ENCODE measurements around the gene SH3BP4. TPM values are rescaled to one million over a fixed set of nuclear protein-coding genes. Genes with fewer than 3 reads are reported as not detected.

SH3BP4 gene
- under 1 TPM; 0.18 to 0.33 TPM for total RNA-seq

GRCh38 chr2:234951664-234952269 lies at the start of gene SH3BP4:
TSS of gene SH3BP4 (plus strand) at chr2:234952017. CDS start at chr2:235035003, 82,986 bp downstream.
- no peaks in the 10 kb centered on the region for H3K9me3 Mint-ChIP-seq
- H3K4me1 Mint-ChIP-seq: peaks cover 5% of the 10 kb centered on the region
- H3K27ac Mint-ChIP-seq: no peak within 1 kb of the TSS
- peak; percentile 51 for DNase-seq
- peak within 1 kb of the TSS; percentile 69 for H3K4me3 Mint-ChIP-seq
- peaks cover 86% of the 10 kb centered on the region for H3K27me3 Mint-ChIP-seq
- H3K36me3 Mint-ChIP-seq: peaks cover 1% of the 10 kb centered on the region

- no peak overlapping the region for H3K27ac Mint-ChIP-seq
- H3K4me3 Mint-ChIP-seq: no peak overlapping the region
- H3K27me3 Mint-ChIP-seq: peaks cover 7% of the 10 kb centered on the region
- H3K36me3 Mint-ChIP-seq: no peaks in the 10 kb centered on the region
- DNase-seq: no peak
- no peaks in the 10 kb centered on the region for H3K4me1 Mint-ChIP-seq
- no peaks in the 10 kb centered on the region for H3K9me3 Mint-ChIP-seq
Observed at GRCh38 chr2:234904785-234905184, 47.0 kb upstream of the SH3BP4 start.

GRCh38 chr2:234905547-234906265 lies 46.1 kb upstream of the SH3BP4 start:
- H3K27me3 Mint-ChIP-seq: peaks cover 4% of the 10 kb centered on the region
- no peak for DNase-seq
- no peaks in the 10 kb centered on the region for H3K9me3 Mint-ChIP-seq
- H3K27ac Mint-ChIP-seq: no peak overlapping the region
- no peaks in the 10 kb centered on the region for H3K36me3 Mint-ChIP-seq
- no peaks in the 10 kb centered on the region for H3K4me1 Mint-ChIP-seq
- H3K4me3 Mint-ChIP-seq: no peak overlapping the region

GRCh38 chr2:234910186-234910679 lies 41.6 kb upstream of the SH3BP4 start:
- H3K4me1 Mint-ChIP-seq: no peaks in the 10 kb centered on the region
- no peaks in the 10 kb centered on the region for H3K9me3 Mint-ChIP-seq
- no peak overlapping the region for H3K4me3 Mint-ChIP-seq
- peaks cover 8% of the 10 kb centered on the region for H3K27me3 Mint-ChIP-seq
- H3K27ac Mint-ChIP-seq: no peak overlapping the region
- no peak for DNase-seq
- H3K36me3 Mint-ChIP-seq: no peaks in the 10 kb centered on the region

GRCh38 chr2:234911271-234911670 lies 40.5 kb upstream of the SH3BP4 start:
- H3K4me3 Mint-ChIP-seq: no peak overlapping the region
- H3K9me3 Mint-ChIP-seq: no peaks in the 10 kb centered on the region
- DNase-seq: no peak
- no peaks in the 10 kb centered on the region for H3K4me1 Mint-ChIP-seq
- H3K36me3 Mint-ChIP-seq: no peaks in the 10 kb centered on the region
- H3K27me3 Mint-ChIP-seq: peaks cover 8% of the 10 kb centered on the region
- H3K27ac Mint-ChIP-seq: no peak overlapping the region

GRCh38 chr2:234912437-234912836 lies 39.4 kb upstream of the SH3BP4 start:
- no peak overlapping the region for H3K27ac Mint-ChIP-seq
- no peak for DNase-seq
- H3K4me1 Mint-ChIP-seq: no peaks in the 10 kb centered on the region
- peaks cover 10% of the 10 kb centered on the region for H3K27me3 Mint-ChIP-seq
- H3K4me3 Mint-ChIP-seq: no peak overlapping the region
- H3K36me3 Mint-ChIP-seq: no peaks in the 10 kb centered on the region
- H3K9me3 Mint-ChIP-seq: no peaks in the 10 kb centered on the region

GRCh38 chr2:234913208-234913626 lies 38.6 kb upstream of the SH3BP4 start:
- Mint-ChIP-seq H3K4me3 (no peak overlapping the region), H3K27me3 (peaks cover 10% of the 10 kb centered on the region), H3K9me3 (no peaks in the 10 kb centered on the region), H3K27ac (no peak overlapping the region), H3K36me3 (no peaks in the 10 kb centered on the region), H3K4me1 (no peaks in the 10 kb centered on the region)
- no peak for DNase-seq

GRCh38 chr2:234914371-234915154 lies 37.3 kb upstream of the SH3BP4 start:
- DNase-seq: no peak
- Mint-ChIP-seq H3K27ac (no peak overlapping the region), H3K9me3 (no peaks in the 10 kb centered on the region), H3K4me3 (no peak overlapping the region), H3K27me3 (peaks cover 6% of the 10 kb centered on the region), H3K36me3 (no peaks in the 10 kb centered on the region), H3K4me1 (no peaks in the 10 kb centered on the region)

- DNase-seq: no peak
- H3K36me3 Mint-ChIP-seq: no peaks in the 10 kb centered on the region
Observed at GRCh38 chr2:234916674-234917073, 35.1 kb upstream of the SH3BP4 start.

GRCh38 chr2:234917211-234917975 lies 34.4 kb upstream of the SH3BP4 start:
- no peak for DNase-seq
- Mint-ChIP-seq H3K27me3 (peaks cover 6% of the 10 kb centered on the region), H3K9me3 (no peaks in the 10 kb centered on the region), H3K4me1 (no peaks in the 10 kb centered on the region), H3K36me3 (no peaks in the 10 kb centered on the region), H3K4me3 (no peak overlapping the region), H3K27ac (no peak overlapping the region)

More at GRCh38 chr2:234916674-234917073, 35.1 kb upstream of the SH3BP4 start:
- no peak overlapping the region for H3K4me3 Mint-ChIP-seq
- H3K27ac Mint-ChIP-seq: no peak overlapping the region
- H3K4me1 Mint-ChIP-seq: no peaks in the 10 kb centered on the region
- peaks cover 6% of the 10 kb centered on the region for H3K27me3 Mint-ChIP-seq
- no peaks in the 10 kb centered on the region for H3K9me3 Mint-ChIP-seq

GRCh38 chr2:234919711-234920110 lies 32.1 kb upstream of the SH3BP4 start:
- Mint-ChIP-seq H3K4me3 (no peak overlapping the region), H3K4me1 (no peaks in the 10 kb centered on the region), H3K27ac (no peak overlapping the region), H3K36me3 (no peaks in the 10 kb centered on the region), H3K9me3 (no peaks in the 10 kb centered on the region), H3K27me3 (peaks cover 3% of the 10 kb centered on the region)
- no peak for DNase-seq

GRCh38 chr2:234920836-234921235 lies 31.0 kb upstream of the SH3BP4 start:
- Mint-ChIP-seq H3K4me3 (no peak overlapping the region), H3K36me3 (no peaks in the 10 kb centered on the region), H3K27ac (no peak overlapping the region), H3K9me3 (no peaks in the 10 kb centered on the region), H3K4me1 (no peaks in the 10 kb centered on the region), H3K27me3 (peaks cover 3% of the 10 kb centered on the region)
- DNase-seq: no peak

GRCh38 chr2:234929002-234929401 lies 22.8 kb upstream of the SH3BP4 start:
- Mint-ChIP-seq H3K9me3 (no peaks in the 10 kb centered on the region), H3K27ac (no peak overlapping the region), H3K36me3 (no peaks in the 10 kb centered on the region), H3K4me1 (no peaks in the 10 kb centered on the region), H3K4me3 (no peak overlapping the region), H3K27me3 (peaks cover 5% of the 10 kb centered on the region)
- no peak for DNase-seq

- no peak overlapping the region for H3K4me3 Mint-ChIP-seq
- no peaks in the 10 kb centered on the region for H3K9me3 Mint-ChIP-seq
- H3K27ac Mint-ChIP-seq: no peak overlapping the region
- no peak for DNase-seq
- H3K4me1 Mint-ChIP-seq: no peaks in the 10 kb centered on the region
- H3K36me3 Mint-ChIP-seq: no peaks in the 10 kb centered on the region
- H3K27me3 Mint-ChIP-seq: peaks cover 5% of the 10 kb centered on the region
Observed at GRCh38 chr2:234930397-234930796, 21.4 kb upstream of the SH3BP4 start.

- Mint-ChIP-seq H3K4me1 (no peaks in the 10 kb centered on the region), H3K9me3 (no peaks in the 10 kb centered on the region), H3K27ac (no peak overlapping the region), H3K4me3 (no peak overlapping the region), H3K36me3 (no peaks in the 10 kb centered on the region), H3K27me3 (peaks cover 9% of the 10 kb centered on the region)
- no peak for DNase-seq
Observed at GRCh38 chr2:234931371-234931770, 20.4 kb upstream of the SH3BP4 start.

Data from activated naive CD8-positive, alpha-beta T cell treated with anti-CD3 and anti-CD28 coated beads for 36 hours (primary cell).